ENCODE results near the gene DCT. TPM values are rescaled to one million over a fixed set of nuclear protein-coding genes. Genes with fewer than 3 reads are reported as not detected.

Gene DCT
- total and polyA plus RNA-seq, 2 of the 4 experiments (the other 2 are of a cell fraction): not detected

DNA sequence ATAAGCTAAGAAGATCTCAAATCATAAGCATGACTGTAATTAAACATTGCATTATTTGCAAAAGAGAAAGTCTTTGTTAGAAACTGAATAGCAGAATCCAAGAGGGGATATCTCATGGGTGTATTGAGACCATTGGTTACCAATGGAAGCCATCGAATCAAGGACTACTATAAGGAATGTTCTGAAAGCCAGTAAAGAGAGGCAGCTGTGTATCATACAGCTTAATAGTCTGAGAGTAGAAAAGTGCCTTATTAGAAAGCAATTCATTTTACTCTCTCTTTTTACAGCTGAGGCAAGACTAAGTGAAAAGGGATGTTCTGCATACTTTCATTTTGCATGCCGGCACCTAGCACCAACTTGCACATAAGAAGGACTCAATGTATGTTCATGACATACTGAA lies 7.6 kb upstream of the DCT start:
- Histone ChIP-seq H3K4ac (ENCODE audit: low read depth, low read length) (no peak overlapping the region), H4K20me1 (ENCODE audit: insufficient read depth, low read length) (no peaks in the 10 kb centered on the region), H4K8ac (ENCODE audit: low read depth in 2 of 2, low read length in 2 of 2) (no peak overlapping the region), H3K23ac (ENCODE audit: low read depth, low read length) (no peak overlapping the region), H3K4me2 (ENCODE audit: low read depth, low read length) (no peak overlapping the region; the same call in 1 of the 2 replicates), H2AK5ac (ENCODE audit: low read depth, low read length) (no peak overlapping the region), H3K27ac (ENCODE audit: insufficient read depth, low read length) (no peak overlapping the region), H3K18ac (ENCODE audit: low read depth, low read length) (no peak overlapping the region), H4K91ac (ENCODE audit: insufficient read depth, low read depth, low read length) (no peak overlapping the region), H3K4me1 (ENCODE audit: control insufficient read depth, insufficient read depth, low read length) (no peaks in the 10 kb centered on the region), H2AK9ac (replicated peaks; ENCODE audit: low read depth, low read length, poor library complexity) (no peak overlapping the region), H3K9me1 (ENCODE audit: insufficient read depth, low read length) (no peaks in the 10 kb centered on the region), H4K5ac (ENCODE audit: low read depth, low read length) (no peak overlapping the region), H3K56ac (ENCODE audit: extremely low read depth, insufficient read depth, low read length) (no peak overlapping the region), H2BK120ac (ENCODE audit: low read depth, low read length) (no peak overlapping the region), H2AFZ (replicated peaks; ENCODE audit: low read length, poor library complexity) (no peak overlapping the region), H3K4me3 (ENCODE audit: insufficient read depth, low read depth, low read length) (no peak overlapping the region), H2BK15ac (ENCODE audit: low read depth, low read length) (no peak overlapping the region), H2BK20ac (ENCODE audit: low read depth, low read length) (no peak overlapping the region), H3K79me1 (ENCODE audit: low read depth in 1 of 2, low read length in 2 of 2) (no peaks in the 10 kb centered on the region), H3K14ac (replicated peaks; ENCODE audit: low read depth, low read length) (no peak overlapping the region), H3K9me3 (ENCODE audit: control insufficient read depth, insufficient read depth, low read length) (no peaks in the 10 kb centered on the region), H3K36me3 (ENCODE audit: control insufficient read depth, insufficient read depth, low read length) (no peaks in the 10 kb centered on the region), H3K9ac (ENCODE audit: low read depth, low read length) (no peak overlapping the region), H2BK5ac (ENCODE audit: low read depth, low read length, poor library complexity, severe bottlenecking) (no peak overlapping the region), H3K27me3 (ENCODE audit: control insufficient read depth, insufficient read depth, low read length) (peaks cover 4% of the 10 kb centered on the region)
- in situ Hi-C loops (cut with MboI; ENCODE audit: low sequenced_read_pairs) (no loop called here), intact Hi-C loops (cut with micrococcal nuclease) (no loop called here), dilution Hi-C loops (cut with HindIII; ENCODE audit: low sequenced_read_pairs, unreplicated experiment) (no loop called here)
- ATAC-seq (ENCODE audit: low read depth) (no peak), DNase-seq (no peak)
- ChIA-PET CTCF (interaction anchor here (0.6 kb wide), 1 partner anchor 328 kb away, joined by 3 read pairs; no protein-coding TSS in a partner anchor), POLR2A (ENCODE audit: unreplicated experiment) (no interaction called here)
- WGBS, 2 experiments (ENCODE audit: extremely low coverage in 2 of 2, insufficient read length in 1 of 2): no CpG with 5 or more reads among the region's 2 CpGs
- TF ChIP-seq ELK1 (IDR thresholded peaks at IDR 0.05; ENCODE audit: borderline replicate concordance, low read depth, low read length) (no peak), MAZ (IDR thresholded peaks at IDR 0.05; ENCODE audit: borderline replicate concordance, low read depth, low read length) (no peak), MXI1 (IDR thresholded peaks at IDR 0.05; ENCODE audit: borderline replicate concordance, low read depth, low read length) (no peak), MAFK (IDR thresholded peaks at IDR 0.05; ENCODE audit: low read depth, low read length) (no peak), CEBPB (IDR thresholded peaks at IDR 0.05; ENCODE audit: low read depth, low read length) (no peak), SMC3 (IDR thresholded peaks at IDR 0.05; ENCODE audit: low read depth, low read length) (no peak), RAD21 (IDR thresholded peaks at IDR 0.05; ENCODE audit: low read length) (no peak), POLR2A (IDR thresholded peaks at IDR 0.05; ENCODE audit: low read depth, low read length) (no peak), RFX5 (IDR thresholded peaks at IDR 0.05; ENCODE audit: low read depth, low read length) (no peak), NFE2L2 (IDR thresholded peaks at IDR 0.05; ENCODE audit: low read depth, low read length) (no peak), FOS (IDR thresholded peaks at IDR 0.05; ENCODE audit: low read depth, low read length) (no peak), RCOR1 (IDR thresholded peaks at IDR 0.05; ENCODE audit: insufficient replicate concordance, low read length) (no peak), CHD1 (IDR thresholded peaks at IDR 0.05; ENCODE audit: low read depth, low read length) (no peak), BHLHE40 (IDR thresholded peaks at IDR 0.05; ENCODE audit: low read depth, low read length) (no peak)
- TF ChIP-seq, protein P1, sequence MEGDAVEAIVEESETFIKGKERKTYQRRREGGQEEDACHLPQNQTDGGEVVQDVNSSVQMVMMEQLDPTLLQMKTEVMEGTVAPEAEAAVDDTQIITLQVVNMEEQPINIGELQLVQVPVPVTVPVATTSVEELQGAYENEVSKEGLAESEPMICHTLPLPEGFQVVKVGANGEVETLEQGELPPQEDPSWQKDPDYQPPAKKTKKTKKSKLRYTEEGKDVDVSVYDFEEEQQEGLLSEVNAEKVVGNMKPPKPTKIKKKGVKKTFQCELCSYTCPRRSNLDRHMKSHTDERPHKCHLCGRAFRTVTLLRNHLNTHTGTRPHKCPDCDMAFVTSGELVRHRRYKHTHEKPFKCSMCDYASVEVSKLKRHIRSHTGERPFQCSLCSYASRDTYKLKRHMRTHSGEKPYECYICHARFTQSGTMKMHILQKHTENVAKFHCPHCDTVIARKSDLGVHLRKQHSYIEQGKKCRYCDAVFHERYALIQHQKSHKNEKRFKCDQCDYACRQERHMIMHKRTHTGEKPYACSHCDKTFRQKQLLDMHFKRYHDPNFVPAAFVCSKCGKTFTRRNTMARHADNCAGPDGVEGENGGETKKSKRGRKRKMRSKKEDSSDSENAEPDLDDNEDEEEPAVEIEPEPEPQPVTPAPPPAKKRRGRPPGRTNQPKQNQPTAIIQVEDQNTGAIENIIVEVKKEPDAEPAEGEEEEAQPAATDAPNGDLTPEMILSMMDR (conservative IDR thresholded peaks at IDR 0.05; ENCODE audit: low read depth, low read length): no peak
- TF ChIP-seq, protein P2, sequence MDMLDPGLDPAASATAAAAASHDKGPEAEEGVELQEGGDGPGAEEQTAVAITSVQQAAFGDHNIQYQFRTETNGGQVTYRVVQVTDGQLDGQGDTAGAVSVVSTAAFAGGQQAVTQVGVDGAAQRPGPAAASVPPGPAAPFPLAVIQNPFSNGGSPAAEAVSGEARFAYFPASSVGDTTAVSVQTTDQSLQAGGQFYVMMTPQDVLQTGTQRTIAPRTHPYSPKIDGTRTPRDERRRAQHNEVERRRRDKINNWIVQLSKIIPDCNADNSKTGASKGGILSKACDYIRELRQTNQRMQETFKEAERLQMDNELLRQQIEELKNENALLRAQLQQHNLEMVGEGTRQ (IDR thresholded peaks at IDR 0.05; ENCODE audit: low read depth, low read length): no peak
- no TSS peak for BruUV-seq (replicated peaks)

Measured in IMR-90 (cell line).